GM23248 (cell line): ENCODE data around the gene TBC1D2B.

ENCODE experiments used
- EZH2 ChIP-seq: fragments of 200-600 bp; sonication (generic); IDR thresholded peaks from 2 replicates; pipeline ENCODE4 v1.6.1; 2018; ENCODE audit warnings: antibody characterized with exemption, mild to moderate bottlenecking; ENCODE audit not compliant: insufficient read depth, poor library complexity, severe bottlenecking
- EZH2phosphoT487 ChIP-seq: fragments of 200-600 bp; sonication (generic); IDR thresholded peaks from 2 replicates; pipeline ENCODE4 v1.6.1; 2018; ENCODE audit warnings: antibody characterized with exemption, moderate library complexity, mild to moderate bottlenecking, low read depth; ENCODE audit not compliant: insufficient read depth

- TF ChIP-seq EZH2 (no peak), EZH2phosphoT487 (no peak)
These were observed 25.5 kb downstream of the TBC1D2B start for GRCh38 chr15:78052001-78052401.
